Thoracic aorta (tissue), 2 donors: ENCODE data around the gene SSBP1. TPM values are rescaled to one million over a fixed set of nuclear protein-coding genes. Genes with fewer than 3 reads are reported as not detected.

ENCODE experiments used
- ATAC-seq: fragments of 150-250 bp; one replicate; pipeline ENCODE4 v1.8.0; 2017; ENCODE audit warnings: low read depth; ENCODE audit not compliant: insufficient number of reproducible peaks, low FRiP score
- DNase-seq: peaks from one replicate; pipeline ENCODE4 v3.0.0-alpha.2; 2020; ENCODE audit warnings: low spot score
- H3K27ac ChIP-seq, 2 donors: fragments of 200-600 bp; sonication (generic); 1 replicate in 1 of 2; 2 replicates in 1 of 2; pipeline ENCODE4 v1.5.1; 2016; ENCODE audit warnings: mild to moderate bottlenecking in 2 of 2, moderate library complexity in 2 of 2
- H3K27me3 ChIP-seq: fragments of 200-600 bp; sonication (generic); replicated peaks from 2 replicates; pipeline ENCODE4 v1.6.0; 2016; ENCODE audit warnings: mild to moderate bottlenecking; ENCODE audit not compliant: insufficient read depth
- H3K36me3 ChIP-seq: fragments of 200-600 bp; sonication (generic); one replicate; pipeline ENCODE4 v1.5.1; 2016
- H3K4me1 ChIP-seq, 2 donors: fragments of 200-600 bp; sonication (generic); 1 replicate in 1 of 2; 2 replicates in 1 of 2; pipeline versions ENCODE4 v1.5.1 to v1.6.0; 2016; ENCODE audit warnings: low read depth in 2 of 2, mild to moderate bottlenecking in 1 of 2; ENCODE audit not compliant: control insufficient read depth in 1 of 2
- H3K4me3 ChIP-seq: fragments of 200-600 bp; sonication (generic); 2 replicates; pipeline ENCODE4 v1.5.1; 2016; ENCODE audit warnings: mild to moderate bottlenecking
- H3K9me3 ChIP-seq: fragments of 200-600 bp; sonication (generic); 2 replicates; pipeline ENCODE4 v1.5.1; 2016
- CTCF ChIP-seq: fragments of 200-600 bp; sonication (generic); IDR thresholded peaks from one replicate; pipeline ENCODE4 v1.5.1; 2019; ENCODE audit warnings: antibody characterized with exemption
- total RNA-seq, 2 donors: library from RNA; depleted of rRNA; stranded (reverse); fragments of >200 nt; gene quantifications; one replicate each; pipeline versions ENCODE4 v1.1.0 to v1.2.3, GENCODE V29; 2016

The SSBP1 gene
- total RNA-seq, 2 donors from 2014 or later, result 50.8 to 157 TPM

GRCh38 chr7:141776374-141776773 is 38.2 kb downstream of the SSBP1 start, which contains the start of gene TAS2R4:
Gene TAS2R4, plus strand, starts transcription at chr7:141776674. Its CDS starts 1,815 bp downstream, at chr7:141778489.
- Histone ChIP-seq H3K27ac (no peak within 1 kb of the TSS), H3K9me3 (no peaks in the 10 kb centered on the region), H3K36me3 (peaks cover 3% of the 10 kb centered on the region), H3K4me3 (no peak within 1 kb of the TSS), H3K27me3 (no peaks in the 10 kb centered on the region), H3K4me1 (no peaks in the 10 kb centered on the region)
- TF ChIP-seq CTCF, result no peak
- DNase-seq (no peak), ATAC-seq (no peak)

GRCh38 chr7:141785706-141786552 is 47.8 kb downstream of the SSBP1 start:
- no peak for ATAC-seq

GRCh38 chr7:141788296-141788695 is 50.1 kb downstream of the SSBP1 start:
- H3K9me3 ChIP-seq, result no peaks in the 10 kb centered on the region
- no peaks in the 10 kb centered on the region for H3K27me3 ChIP-seq
- no peak overlapping the region for H3K4me3 ChIP-seq
- TF ChIP-seq CTCF, result no peak
- H3K36me3 ChIP-seq, result peaks cover 12% of the 10 kb centered on the region
- no peaks in the 10 kb centered on the region for H3K4me1 ChIP-seq
- H3K27ac ChIP-seq, result no peak overlapping the region
- ATAC-seq (no peak), DNase-seq (no peak)

More at GRCh38 chr7:141785706-141786552, 47.8 kb downstream of the SSBP1 start:
- DNase-seq, result no peak
- H3K4me1 ChIP-seq, result no peaks in the 10 kb centered on the region
- peak; percentile 44 for TF ChIP-seq CTCF
- H3K4me3 ChIP-seq, result no peak overlapping the region
- H3K27me3 ChIP-seq, result no peaks in the 10 kb centered on the region
- H3K9me3 ChIP-seq, result no peaks in the 10 kb centered on the region
- peaks cover 10% of the 10 kb centered on the region for H3K36me3 ChIP-seq
- no peak overlapping the region for H3K27ac ChIP-seq

- Histone ChIP-seq H3K4me3 (no peak within 1 kb of the TSS), H3K36me3 (peaks cover 12% of the 10 kb centered on the region), H3K4me1 (no peaks in the 10 kb centered on the region), H3K9me3 (no peaks in the 10 kb centered on the region), H3K27ac (no peak within 1 kb of the TSS), H3K27me3 (no peaks in the 10 kb centered on the region)
- ATAC-seq, result no peak
- no peak for TF ChIP-seq CTCF
- DNase-seq, result no peak
Measured at GRCh38 chr7:141789917-141790316, 51.8 kb downstream of the SSBP1 start, which contains the start of gene TAS2R5. Gene TAS2R5, plus strand, starts transcription at chr7:141790217. Its CDS starts 145 bp downstream, at chr7:141790362.

- no peak overlapping the region for H3K27ac ChIP-seq
- DNase-seq, result no peak
- no peak for TF ChIP-seq CTCF
- peaks cover 12% of the 10 kb centered on the region for H3K36me3 ChIP-seq
- no peak overlapping the region for H3K4me3 ChIP-seq
- no peaks in the 10 kb centered on the region for H3K27me3 ChIP-seq
- H3K4me1 ChIP-seq, result no peaks in the 10 kb centered on the region
- no peak for ATAC-seq
- no peaks in the 10 kb centered on the region for H3K9me3 ChIP-seq
Measured at GRCh38 chr7:141792526-141792925, 54.4 kb downstream of the SSBP1 start.

Other genes starting within 250 kb of the SSBP1 start
- gene AGK, start 186.9 kb upstream of the SSBP1 start, total RNA-seq, result 10 to 100 TPM; 27.8 to 28.3 TPM
- gene DENND11, start 36.2 kb upstream of the SSBP1 start, total RNA-seq, result 10 to 100 TPM; 29.0 to 37.8 TPM
- not detected for gene WEE2, start 30.0 kb upstream of the SSBP1 start, total RNA-seq
- under 1 TPM in 1 of 2 donors, not detected in 1; 0.41 TPM for gene TAS2R3, start 25.7 kb downstream of the SSBP1 start, total RNA-seq
- gene TAS2R4, start 38.3 kb downstream of the SSBP1 start, total RNA-seq, result 1 to 10 TPM in 1 of 2 donors, under 1 TPM in 1; 0.81 to 3.5 TPM
- 1 to 10 TPM; 2.2 to 4.4 TPM for gene TAS2R5, start 51.9 kb downstream of the SSBP1 start, total RNA-seq
- not detected for gene PRSS37, start 103.1 kb downstream of the SSBP1 start, total RNA-seq
- not detected for gene OR9A4, start 178.0 kb downstream of the SSBP1 start, total RNA-seq
- gene CLEC5A, start 208.6 kb downstream of the SSBP1 start, total RNA-seq, result 1 to 10 TPM; 3.0 to 3.7 TPM
- not detected for gene TAS2R38, start 235.4 kb downstream of the SSBP1 start, total RNA-seq